ENCODE data around the gene ETNK2.
"Not testable (repeated sequence)": the region's sequence is repeated elsewhere in the genome, so short reads cannot be mapped to it uniquely, and the experiment has no call there.

GRCh38 chr1:204090132-204090531, 61.7 kb downstream of the ETNK2 start:
- TF ChIP-seq POLR2AphosphoS5, CTCF, POLR2A (IDR thresholded peaks at IDR 0.05): not testable (repeated sequence)

All from sigmoid colon (tissue), 4 donors.